BJ (cell line): ENCODE results near the gene ARMC2. TPM values are rescaled to one million over a fixed set of nuclear protein-coding genes. Genes with fewer than 3 reads are reported as not detected.

Experiments used
- CTCF ChIA-PET: fragments of 350-600 bp; formaldehyde crosslinking; extraction: SDS; loops from one replicate; lab custom pipeline; 2021; ENCODE audit warnings: antibody characterized with exemption, inconsistent platforms; lab: Yijun Ruan, JAX
- POLR2A ChIA-PET: fragments of 300-600 bp; sonication (Branson Sonifier 250); formaldehyde crosslinking; extraction: SDS; loops from one replicate; lab custom pipeline; 2021; ENCODE audit warnings: antibody characterized with exemption; lab: Charles Lee
- DNase-seq: peaks from one replicate; pipeline ENCODE4 v3.0.0-alpha.2; 2011; ENCODE audit warnings: low read depth
- H3K27me3 ChIP-seq: 2 replicates; pipeline ENCODE4 v1.6.0; 2011; ENCODE audit warnings: low read length; ENCODE audit not compliant: control insufficient read depth, insufficient read depth
- H3K36me3 ChIP-seq: 2 replicates; pipeline ENCODE4 v1.5.1; 2011; ENCODE audit warnings: low read length; ENCODE audit not compliant: control insufficient read depth, insufficient read depth
- H3K4me3 ChIP-seq: 2 replicates; pipeline ENCODE4 v1.5.1; 2011; ENCODE audit warnings: low read depth, mild to moderate bottlenecking, control low read depth, low read length
- CTCF ChIP-seq: IDR thresholded peaks from 2 replicates; pipeline ENCODE4 v1.5.1; 2011; ENCODE audit warnings: low read depth, mild to moderate bottlenecking, control low read depth, inconsistent platforms, low read length, moderate library complexity; ENCODE audit not compliant: insufficient read depth
- polyA plus RNA-seq: library from polyadenylated mRNA; depleted of rRNA; stranded (reverse); fragments of >200 nt; gene quantifications from 2 replicates; pipeline ENCODE4 v1.2.3, GENCODE V29; 2011

ARMC2 gene
- polyA plus RNA-seq, 1 experiment, result 2.4 TPM

GRCh38 chr6:108989700-108990099 is 141.5 kb downstream of the ARMC2 start:
- DNase-seq, result no peak
- H3K27me3 ChIP-seq, result no peaks in the 10 kb centered on the region
- H3K36me3 ChIP-seq, result peaks cover 11% of the 10 kb centered on the region
- ChIA-PET POLR2A (no interaction called here), CTCF (interaction anchor here (0.8 kb wide), 1 partner anchor 19 kb away, joined by 3 read pairs; no protein-coding TSS in a partner anchor)
- no peak for TF ChIP-seq CTCF
- no peak overlapping the region for H3K4me3 ChIP-seq

GRCh38 chr6:108993876-108994275 is 145.7 kb downstream of the ARMC2 start:
- CTCF ChIA-PET, result no interaction called here
- Histone ChIP-seq H3K36me3 (peaks cover 8% of the 10 kb centered on the region; the same call in 1 of the 2 replicates), H3K27me3 (no peaks in the 10 kb centered on the region), H3K4me3 (no peak overlapping the region)
- no peak for TF ChIP-seq CTCF
- no peak for DNase-seq
- POLR2A ChIA-PET, result no interaction called here

GRCh38 chr6:108995296-108995695 is 147.1 kb downstream of the ARMC2 start:
- POLR2A ChIA-PET, result no interaction called here
- CTCF ChIA-PET, result no interaction called here
- no peak for TF ChIP-seq CTCF
- no peaks in the 10 kb centered on the region for H3K27me3 ChIP-seq
- peaks cover 4% of the 10 kb centered on the region; the same call in 1 of the 2 replicates for H3K36me3 ChIP-seq
- H3K4me3 ChIP-seq, result no peak overlapping the region
- DNase-seq, result no peak

GRCh38 chr6:108996208-108996607 is 148.0 kb downstream of the ARMC2 start:
- no peaks in the 10 kb centered on the region for H3K27me3 ChIP-seq
- ChIA-PET CTCF (interaction anchor here (1.3 kb wide), 1 partner anchor 13 kb away, joined by 4 read pairs; no protein-coding TSS in a partner anchor), POLR2A (no interaction called here)
- peaks cover 3% of the 10 kb centered on the region; the same call in 1 of the 2 replicates for H3K36me3 ChIP-seq
- TF ChIP-seq CTCF, result no peak
- no peak for DNase-seq
- H3K4me3 ChIP-seq, result no peak overlapping the region

- Histone ChIP-seq H3K4me3 (no peak overlapping the region), H3K27me3 (no peaks in the 10 kb centered on the region), H3K36me3 (peaks cover 2% of the 10 kb centered on the region; the same call in 1 of the 2 replicates)
- ChIA-PET POLR2A (no interaction called here), CTCF (interaction anchor here (0.5 kb wide), 1 partner anchor 49 kb away, joined by 3 read pairs; no protein-coding TSS in a partner anchor)
- DNase-seq, result no peak
- TF ChIP-seq CTCF, result no peak
These were observed 150.3 kb downstream of the ARMC2 start for GRCh38 chr6:108998485-108998884.
